GM21515 (cell line): ENCODE measurements around the gene INF2.
"Not testable (repeated sequence)": the region's sequence is repeated elsewhere in the genome, so short reads cannot be mapped to it uniquely, and the experiment has no call there.

Experiments
- ATAC-seq: cut with Tn5 transposase; IDR thresholded peaks from one replicate; pipeline ENCODE4 v1.9.1; 2021; ENCODE audit not compliant: unreplicated experiment

Gene INF2

GRCh38 chr14:104717646-104718045, 28.2 kb downstream of the INF2 start:
- no peak for ATAC-seq

DNA sequence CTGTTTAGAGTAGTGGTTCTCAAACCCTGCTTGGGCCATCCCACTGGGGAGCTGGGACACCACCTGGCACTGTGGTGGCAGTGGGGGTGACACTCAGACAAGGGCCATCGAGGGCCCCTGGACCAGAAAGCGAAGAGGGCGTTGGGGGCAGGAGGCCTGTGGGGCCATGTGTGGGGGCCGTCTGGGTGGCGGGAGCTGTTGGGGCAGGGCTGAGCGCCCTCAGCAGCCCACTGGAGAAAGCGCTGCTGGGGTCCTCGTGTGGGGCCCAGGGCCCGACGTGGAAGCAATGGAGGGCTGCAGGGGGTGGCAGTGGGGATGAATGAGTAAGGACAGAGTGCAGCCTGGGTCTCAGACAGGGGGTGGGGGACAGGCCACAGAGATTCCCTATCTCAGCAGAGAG, 28.7 kb downstream of the INF2 start:
- no peak for ATAC-seq

DNA sequence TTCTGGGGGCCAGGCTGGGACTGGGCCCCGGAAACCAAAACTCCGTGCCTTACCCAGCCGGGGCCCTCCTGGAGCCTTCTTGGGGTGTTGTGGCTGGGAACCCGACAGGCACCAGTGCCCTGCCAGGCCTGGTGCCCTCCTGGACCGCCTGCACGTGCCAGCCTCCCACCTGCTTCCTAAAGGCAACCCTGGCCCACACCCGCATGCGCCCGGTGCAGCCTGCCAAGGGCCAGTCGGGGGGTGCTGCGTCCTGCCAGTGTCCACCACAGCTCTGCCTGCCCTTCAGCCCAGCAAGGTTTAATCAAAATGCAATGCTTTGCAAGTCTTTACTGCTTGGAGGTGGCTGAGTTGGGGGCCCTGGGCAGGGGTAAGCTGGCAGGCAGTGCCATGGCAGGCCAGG, 29.5 kb downstream of the INF2 start:
- ATAC-seq = no peak

DNA sequence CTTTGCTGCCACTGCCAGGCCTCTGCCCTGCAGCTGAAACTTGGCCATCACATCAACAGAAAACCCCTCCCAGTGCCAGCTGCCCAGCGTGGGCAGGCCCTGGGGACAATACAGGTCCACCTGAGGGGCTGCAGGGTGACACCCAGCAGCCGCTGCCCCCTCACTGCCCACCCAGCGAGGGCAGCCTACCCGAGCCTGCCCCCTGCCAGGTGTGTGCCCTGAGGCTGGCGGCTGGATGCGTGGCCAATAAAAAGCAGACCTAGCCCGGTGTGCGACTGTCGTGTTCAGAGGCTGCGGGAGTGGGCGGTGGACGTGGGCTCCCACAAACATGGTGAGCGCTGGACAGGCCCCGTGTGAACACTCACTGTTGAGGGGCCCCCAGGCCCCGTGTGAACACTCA, 29.9 kb downstream of the INF2 start:
- no peak for ATAC-seq

DNA sequence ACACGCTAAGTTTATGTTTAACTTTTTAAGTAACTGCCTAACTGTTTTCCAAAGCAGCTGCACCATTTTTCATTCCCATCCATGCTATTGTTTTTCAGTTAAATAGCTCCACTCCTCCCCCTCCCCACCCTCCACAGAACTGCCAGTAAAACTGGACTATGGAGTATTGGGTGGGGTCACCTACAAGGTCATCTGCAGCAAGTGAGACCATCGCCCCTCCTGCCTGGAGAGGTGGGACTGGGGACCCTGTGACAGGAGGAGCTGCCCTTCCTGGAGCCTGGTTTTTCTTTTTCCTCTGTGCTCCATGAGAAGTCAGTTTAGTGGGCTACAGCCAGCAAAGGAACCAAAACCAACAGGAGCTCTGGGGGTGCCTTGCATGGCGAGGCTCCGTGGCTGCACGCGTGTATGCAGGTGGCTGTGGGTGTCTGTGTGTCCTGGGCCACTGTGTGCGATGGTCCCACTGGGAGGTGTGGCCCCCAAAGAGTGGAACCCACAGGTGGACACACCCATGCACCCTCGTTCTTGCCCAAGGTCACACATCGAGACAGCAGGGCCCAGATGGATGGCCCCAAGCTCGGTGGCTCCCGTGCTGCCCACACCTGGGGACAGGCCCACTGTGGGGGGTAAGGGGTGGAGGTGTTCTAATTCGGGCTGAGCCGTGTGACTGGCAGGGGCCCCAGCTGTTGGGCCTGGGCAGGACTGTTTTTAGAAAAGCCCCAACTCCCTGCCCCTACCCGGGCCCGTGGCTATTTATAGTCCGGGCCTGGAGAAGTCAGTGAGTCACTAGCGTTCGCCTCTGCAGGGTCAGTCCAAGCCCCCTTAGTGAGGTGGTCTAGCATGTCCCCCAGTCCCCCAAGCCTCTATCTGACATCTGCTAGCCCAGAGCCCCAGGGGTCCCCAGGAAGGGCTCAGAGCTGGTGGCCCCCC, 32.4 kb downstream of the INF2 start:
- ATAC-seq = no peak

DNA sequence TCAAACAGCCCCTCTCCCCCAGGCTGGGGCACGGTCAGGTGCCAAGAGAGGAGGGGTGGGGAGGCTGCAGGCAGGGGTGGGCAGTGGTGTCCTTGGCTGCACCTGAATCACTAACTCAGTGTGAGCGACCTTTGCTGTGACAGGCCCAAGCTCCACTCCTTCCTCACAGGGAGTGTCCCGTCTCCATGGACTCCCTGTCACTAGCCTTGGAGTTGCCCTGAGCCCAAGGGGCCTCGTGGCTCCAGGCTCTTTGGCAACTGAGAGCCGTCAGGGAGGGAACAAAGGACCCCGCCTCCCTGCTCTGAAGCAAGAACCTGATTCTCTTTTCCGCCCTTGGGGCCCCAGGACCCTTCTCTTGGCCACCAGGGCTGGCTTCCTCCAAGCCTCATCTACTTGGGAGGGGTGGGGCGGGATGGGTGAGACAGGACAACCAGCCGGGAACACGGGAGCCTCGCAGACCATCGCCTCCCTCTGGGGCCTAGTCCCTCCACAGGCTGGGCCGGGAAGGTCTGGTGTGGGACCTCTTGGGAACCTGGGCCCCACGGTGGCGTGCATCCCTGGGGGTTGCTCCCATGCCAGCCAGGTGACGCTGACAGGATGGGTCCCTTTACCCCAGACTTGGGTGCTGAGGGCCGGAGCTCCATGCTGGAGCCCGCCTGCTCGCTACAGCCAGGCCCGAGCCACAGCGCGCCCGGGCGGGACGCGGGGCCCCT, 33.7 kb downstream of the INF2 start:
- ATAC-seq = no peak

- peak; percentile 45 for ATAC-seq
Measured at GRCh38 chr14:104723651-104724406, 34.4 kb downstream of the INF2 start, which contains the start of gene ADSS1. TSS of gene ADSS1 (plus strand) at chr14:104724229. CDS start at chr14:104724271, 42 bp downstream.

DNA sequence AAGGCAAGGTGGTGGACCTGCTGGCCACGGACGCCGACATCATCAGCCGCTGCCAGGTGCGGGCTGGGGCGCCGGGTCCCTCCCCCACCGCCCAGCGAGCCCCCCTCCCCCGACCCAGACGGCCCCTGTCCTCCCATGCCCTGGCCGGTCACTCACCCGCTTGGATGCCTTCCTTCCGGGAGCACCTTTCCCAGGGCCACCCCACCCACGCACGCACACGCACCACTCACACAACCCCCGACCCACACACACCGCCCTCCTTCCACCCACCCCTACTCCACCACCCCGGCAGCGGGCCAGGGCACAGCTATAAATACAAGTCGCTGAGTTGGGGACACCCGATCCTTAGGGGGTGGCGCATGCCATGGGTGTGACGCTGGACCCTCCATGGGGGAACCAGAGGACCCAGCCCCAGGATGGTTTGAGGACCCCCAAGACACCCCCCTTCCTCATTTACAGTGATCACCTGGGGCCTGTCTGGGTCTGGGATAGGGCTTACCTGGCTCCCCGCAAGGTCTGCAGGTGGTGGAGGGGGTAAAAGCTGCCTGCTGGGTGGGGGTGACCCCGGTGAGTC, 35.1 kb downstream of the INF2 start:
- no peak for ATAC-seq

DNA sequence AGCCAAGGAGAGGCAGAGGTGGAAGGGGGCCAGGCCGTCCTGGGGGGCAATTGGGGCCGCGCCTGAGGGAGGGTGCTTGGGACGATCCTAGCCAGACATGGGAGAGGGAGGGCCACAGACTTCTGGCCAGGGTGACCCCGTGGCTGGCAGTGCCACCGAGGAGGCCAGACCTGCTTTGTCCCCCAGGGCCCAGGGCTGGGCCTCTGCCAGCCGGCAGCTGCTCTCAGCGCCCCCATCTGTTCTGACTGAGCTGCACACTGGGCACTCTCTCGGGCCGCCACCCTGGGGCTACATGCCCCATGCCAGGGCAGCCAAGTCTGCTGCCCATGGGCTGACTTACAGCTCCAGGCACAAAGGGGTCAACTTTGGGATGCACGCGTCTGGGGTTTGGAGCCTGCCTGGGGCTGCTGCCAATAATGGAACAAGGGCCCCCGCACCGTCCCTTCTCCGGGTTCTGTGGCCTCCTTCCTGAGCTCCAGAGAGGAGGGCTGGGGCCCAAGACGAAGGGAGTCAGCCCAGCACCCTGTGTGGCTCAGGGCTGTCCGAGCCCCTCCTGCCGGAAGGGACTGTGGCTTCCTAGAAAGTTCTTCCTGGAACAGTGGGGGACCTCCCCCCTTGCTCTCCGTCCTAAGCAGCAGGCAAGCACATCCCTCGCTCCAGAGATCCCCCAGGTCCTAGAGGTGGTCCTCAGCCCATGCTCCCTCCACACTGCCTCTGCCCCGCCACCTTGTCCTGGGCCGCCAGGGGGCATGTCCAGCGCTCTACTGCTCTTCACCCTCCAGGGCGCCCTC, 35.8 kb downstream of the INF2 start:
- no peak for ATAC-seq

DNA sequence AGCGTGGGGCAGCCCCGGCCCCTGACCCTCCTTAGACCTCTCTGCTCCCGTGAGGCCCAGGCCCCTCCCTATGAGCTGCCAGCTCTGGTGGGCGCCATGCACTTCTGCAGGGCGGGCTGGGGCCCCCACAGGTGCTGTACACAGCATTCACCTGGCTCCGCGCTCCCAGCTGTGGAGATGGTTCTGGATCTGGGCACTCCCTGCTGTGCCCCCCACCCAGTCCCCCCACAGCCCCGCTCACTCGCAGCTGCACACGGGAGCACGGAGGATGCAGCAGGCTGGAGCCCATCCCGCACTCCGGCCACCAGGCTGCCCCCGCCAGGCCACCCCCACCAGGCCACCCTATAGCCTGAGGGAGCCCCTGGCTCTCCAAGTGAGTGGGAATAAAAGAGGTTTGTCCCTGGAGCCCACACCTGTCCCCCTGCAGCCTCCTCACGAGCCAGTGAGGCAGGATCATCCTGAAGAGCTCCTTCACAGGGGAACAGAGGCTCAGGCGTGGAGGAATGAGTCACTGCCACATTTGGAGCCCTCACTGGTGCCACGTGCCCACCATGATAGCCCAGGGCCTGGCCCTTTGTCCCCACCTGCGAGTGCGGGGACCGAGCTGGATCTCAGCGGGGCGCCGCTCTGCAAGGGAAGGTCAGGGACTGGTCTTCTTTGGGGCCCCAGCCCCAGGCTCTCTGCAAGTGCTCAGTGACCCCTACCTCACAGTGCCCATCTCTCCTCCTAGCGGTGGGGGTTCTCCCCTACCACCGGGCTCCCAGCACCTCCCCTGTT, 36.5 kb downstream of the INF2 start:
- ATAC-seq = no peak

- ATAC-seq = no peak
Measured at GRCh38 chr14:104726600-104727451, 37.4 kb downstream of the INF2 start.

- no peak for ATAC-seq
Measured at GRCh38 chr14:104728631-104729030, 39.2 kb downstream of the INF2 start.

- ATAC-seq = not testable (repeated sequence)
Measured at GRCh38 chr14:104729176-104729834, 39.9 kb downstream of the INF2 start.

- no peak for ATAC-seq
Measured at GRCh38 chr14:104729835-104730181, 40.4 kb downstream of the INF2 start.

DNA sequence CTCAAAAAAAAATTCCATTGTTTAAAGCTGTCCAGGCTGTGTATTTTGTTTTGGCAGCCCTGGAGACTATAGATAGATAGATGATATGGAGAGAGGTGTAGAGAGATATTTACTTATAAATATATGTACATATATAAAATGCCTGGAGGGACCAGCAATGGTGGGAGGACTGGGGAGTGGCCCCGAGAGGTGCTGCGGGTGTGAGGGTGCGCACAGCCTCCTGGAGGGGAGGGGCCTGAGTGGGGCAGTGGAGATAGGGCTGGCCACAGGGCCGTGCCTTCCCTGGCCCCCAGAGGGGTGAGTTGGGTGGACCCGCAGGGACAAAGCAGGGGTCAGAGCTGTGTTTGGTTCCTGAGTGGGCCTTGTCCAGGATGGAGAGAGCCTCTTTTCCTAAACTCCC, 41.1 kb downstream of the INF2 start:
- ATAC-seq = no peak

- ATAC-seq = no peak
Measured at GRCh38 chr14:104731320-104732294, 42.2 kb downstream of the INF2 start.

DNA sequence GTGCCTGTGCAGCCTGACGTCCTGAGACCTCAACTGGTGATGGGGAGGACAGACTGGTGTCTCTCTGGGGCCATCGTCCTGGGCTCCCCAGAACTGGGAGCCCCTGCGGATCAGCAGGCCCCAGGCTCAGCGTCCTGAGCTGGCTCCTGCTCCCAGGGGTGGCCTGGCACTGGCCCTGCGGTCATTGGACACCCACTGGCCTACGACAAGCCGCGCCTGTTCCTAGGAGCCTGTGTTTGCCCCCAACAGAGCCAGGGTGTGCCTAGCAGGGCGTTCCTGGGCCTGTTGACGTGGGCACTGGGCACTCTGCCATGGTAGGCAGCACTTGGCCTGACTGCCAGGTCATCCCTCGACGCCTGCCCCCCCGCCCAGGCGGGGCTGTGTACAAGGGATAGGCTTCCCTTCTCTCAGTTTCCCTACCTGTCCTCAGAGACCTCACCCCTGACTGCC, 43.0 kb downstream of the INF2 start:
- no peak for ATAC-seq
